CD4-positive, alpha-beta T cell treated with Interleukin-1 beta for 1 hour (primary cell): ENCODE data around the gene CCDC122.
A peak's percentile ranks its signal among the peaks of the same experiment; 100 is the strongest.

ENCODE experiments used
- DNase-seq, 2 donors: peaks; one replicate each; pipeline ENCODE4 v3.0.0-alpha.2; 2020 to 2022

The CCDC122 gene

DNA sequence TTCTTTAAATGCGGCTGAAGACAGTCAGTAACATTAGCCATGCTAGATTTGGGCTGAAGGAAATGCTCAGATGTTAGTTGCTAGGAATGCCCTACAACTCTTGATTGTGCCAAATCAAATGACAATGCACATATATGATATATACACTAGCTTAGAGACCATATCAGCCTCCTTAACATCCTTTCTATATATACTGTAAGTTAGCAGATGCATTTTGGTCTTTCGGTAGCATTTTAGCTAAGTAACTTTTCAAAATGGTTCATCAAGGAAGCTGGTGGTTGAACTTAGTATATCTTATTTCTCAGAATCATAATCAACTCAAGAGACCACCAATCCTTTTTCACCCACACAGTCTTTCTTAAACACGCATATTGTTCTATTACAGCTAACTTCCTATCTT lies 78.7 kb downstream of the CCDC122 start:
- DNase-seq: no peak

DNA sequence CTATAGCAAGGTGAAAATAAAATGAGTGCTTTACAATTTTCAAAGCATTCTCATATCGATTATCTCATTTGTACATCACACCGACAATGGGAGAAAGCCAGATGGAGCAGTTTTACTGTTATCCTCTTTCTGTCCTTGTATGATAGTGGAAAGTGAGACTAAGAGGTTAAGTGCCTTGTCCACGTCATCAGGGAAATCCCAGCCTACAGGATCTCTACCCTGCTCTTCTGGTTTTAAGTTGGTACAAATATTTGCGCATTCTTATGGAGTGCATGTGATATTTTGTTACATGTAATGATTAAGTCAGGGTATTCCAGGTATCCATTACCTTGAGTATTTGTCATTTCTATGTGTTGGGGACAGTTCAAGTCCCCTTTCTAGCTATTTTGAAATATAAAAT lies 80.3 kb downstream of the CCDC122 start:
- no peak for DNase-seq

DNA sequence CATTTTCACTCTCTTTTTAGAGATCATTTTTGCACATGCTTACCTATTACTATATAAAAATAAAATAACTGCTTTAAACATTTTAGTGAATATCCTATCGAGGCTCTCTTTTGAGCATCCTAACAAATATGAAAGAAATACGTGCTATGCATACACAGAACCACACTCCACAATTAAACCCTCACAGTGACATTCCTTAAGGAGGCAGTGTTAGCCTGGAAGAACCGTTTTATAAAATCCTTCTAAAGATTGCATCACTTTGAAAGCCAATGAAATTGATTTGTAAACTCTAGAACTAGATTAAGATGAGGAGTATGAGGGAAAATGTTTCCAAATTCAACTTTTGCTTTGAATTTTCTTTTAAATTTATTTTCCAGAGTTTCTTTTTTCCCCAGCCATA lies 81.7 kb downstream of the CCDC122 start:
- DNase-seq: no peak

DNA sequence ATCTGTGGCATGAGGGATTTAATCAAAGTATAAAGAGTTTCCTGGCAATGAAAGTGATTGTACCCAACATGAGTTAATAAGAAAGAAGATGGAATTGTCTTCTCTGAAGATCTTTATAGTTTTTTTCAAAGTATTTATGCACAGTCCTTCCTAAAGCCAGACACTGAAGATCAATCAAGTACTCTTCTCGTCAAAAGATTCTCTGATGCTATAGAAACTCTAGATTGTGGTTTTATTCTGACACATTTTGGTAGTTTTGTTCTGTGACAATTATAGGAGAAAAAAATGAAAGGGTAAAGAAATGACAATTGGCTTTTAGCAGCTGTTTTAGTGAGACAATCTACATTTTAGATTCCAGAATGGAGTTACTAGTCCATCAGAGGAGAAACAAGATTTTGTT lies 82.4 kb downstream of the CCDC122 start:
- no peak for DNase-seq

DNA sequence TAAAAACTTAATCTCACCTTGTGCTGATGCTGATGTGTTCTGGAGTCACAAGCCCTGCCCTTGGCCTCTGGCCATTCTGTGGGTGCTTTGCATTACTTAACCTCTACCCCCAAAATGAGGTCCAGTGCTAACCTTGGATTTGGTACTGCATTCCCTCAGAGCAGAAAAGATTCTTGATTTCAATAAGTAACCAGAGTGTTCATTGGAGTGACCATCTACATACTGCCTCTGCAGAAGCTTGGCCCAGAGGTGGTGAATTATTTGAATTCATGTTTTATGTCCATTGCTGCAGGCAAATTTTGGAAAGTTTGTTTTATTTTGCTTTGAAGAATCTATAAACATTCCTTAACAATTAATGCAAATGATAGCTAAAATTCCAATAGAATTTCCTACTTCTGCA lies 85.1 kb downstream of the CCDC122 start:
- no peak for DNase-seq

DNA sequence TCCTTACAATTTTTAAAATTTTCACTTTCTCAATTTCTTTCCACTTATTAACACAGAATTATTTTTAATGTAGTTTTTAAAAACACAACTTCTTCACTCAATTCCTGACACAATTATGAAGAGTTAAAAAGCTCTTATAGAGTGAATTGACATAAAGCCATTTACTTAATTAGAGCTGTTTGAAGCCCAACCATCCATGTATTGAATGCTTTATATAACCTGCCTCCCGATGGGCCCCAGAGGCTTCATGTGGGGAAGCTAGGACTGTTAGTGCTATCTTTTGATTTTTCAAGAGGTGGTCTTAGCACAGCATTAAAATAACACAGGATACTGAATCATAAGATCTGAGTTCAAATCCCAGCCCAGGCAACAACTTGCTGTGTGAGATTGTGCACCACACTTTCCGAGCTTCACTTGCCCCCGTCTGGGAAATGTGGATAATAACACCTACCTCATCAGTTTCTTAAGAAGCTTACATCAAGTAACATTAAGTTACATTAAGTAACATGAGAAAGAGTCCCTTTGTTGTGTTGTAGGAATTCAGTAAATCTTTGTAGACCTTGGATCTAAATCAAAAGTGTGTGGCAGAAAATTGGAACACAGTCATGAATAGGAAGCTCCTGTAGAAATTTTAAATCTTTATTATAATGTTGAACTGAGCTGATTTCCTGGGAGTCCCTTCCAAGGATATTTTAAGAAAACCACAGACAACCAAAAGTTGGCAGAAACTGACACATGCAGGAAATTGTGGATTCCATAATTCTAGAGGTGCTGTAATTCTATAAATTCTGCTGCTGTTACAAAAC lies 87.3 kb downstream of the CCDC122 start:
- DNase-seq: no peak

DNA sequence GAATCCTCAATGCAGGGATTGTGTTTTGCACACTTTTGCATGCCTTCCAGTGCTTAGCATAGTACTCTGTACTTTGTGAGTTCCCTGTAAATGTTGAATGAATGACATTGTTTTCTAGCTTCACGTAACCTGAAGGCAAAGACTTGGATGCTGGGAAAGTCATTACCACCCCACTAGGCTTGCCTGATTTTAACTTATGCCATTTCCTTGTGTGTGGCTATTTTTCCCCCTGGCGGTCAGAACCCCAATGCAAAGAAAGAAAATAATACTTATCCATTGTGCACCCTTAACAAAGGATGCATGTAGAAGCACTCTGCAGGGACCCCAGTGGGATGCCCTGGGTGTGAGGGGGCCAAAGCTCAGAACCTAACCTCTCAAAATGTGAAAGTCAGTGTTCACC lies 91.5 kb downstream of the CCDC122 start:
- no peak for DNase-seq

DNA sequence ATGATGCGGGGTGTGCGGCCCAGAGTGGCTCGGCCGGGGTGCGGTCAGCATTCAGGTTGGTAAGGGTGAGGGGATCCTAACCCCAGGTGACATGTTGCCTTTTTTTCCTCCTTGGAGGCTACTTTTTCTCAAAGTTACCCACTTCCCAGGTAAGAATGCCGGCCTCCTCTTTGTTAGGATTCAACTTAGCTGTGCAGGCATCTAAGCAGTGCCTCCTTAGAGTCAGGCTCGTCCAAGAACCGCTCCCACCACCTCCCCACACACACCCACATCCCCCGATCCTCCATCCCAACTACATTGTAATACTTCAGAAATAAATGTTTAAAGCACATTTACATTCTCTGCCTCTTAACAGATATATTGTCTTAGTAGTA lies 92.0 kb downstream of the CCDC122 start:
- DNase-seq: no peak

GRCh38 chr13:43786766-43787517 lies 92.6 kb downstream of the CCDC122 start, which contains the start of gene ENOX1:
Gene ENOX1 (minus strand): TSS chr13:43786972.
- peak in 1 of 2 donors; percentile 3 for DNase-seq

GRCh38 chr13:43786472-43786765 lies 93.1 kb downstream of the CCDC122 start:
- DNase-seq: no peak
